Measurements from ENCODE around the gene ZBTB3. TPM values are rescaled to one million over a fixed set of nuclear protein-coding genes. Genes with fewer than 3 reads are reported as not detected.
A peak's percentile ranks its signal among the peaks of the same experiment; 100 is the strongest.

Gene ZBTB3
- total and polyA plus RNA-seq, 2 of the 13 experiments (the other 11 are each of a cell fraction or from before 2014, with no cell fraction given) = 3.4 to 5.2 TPM

DNA sequence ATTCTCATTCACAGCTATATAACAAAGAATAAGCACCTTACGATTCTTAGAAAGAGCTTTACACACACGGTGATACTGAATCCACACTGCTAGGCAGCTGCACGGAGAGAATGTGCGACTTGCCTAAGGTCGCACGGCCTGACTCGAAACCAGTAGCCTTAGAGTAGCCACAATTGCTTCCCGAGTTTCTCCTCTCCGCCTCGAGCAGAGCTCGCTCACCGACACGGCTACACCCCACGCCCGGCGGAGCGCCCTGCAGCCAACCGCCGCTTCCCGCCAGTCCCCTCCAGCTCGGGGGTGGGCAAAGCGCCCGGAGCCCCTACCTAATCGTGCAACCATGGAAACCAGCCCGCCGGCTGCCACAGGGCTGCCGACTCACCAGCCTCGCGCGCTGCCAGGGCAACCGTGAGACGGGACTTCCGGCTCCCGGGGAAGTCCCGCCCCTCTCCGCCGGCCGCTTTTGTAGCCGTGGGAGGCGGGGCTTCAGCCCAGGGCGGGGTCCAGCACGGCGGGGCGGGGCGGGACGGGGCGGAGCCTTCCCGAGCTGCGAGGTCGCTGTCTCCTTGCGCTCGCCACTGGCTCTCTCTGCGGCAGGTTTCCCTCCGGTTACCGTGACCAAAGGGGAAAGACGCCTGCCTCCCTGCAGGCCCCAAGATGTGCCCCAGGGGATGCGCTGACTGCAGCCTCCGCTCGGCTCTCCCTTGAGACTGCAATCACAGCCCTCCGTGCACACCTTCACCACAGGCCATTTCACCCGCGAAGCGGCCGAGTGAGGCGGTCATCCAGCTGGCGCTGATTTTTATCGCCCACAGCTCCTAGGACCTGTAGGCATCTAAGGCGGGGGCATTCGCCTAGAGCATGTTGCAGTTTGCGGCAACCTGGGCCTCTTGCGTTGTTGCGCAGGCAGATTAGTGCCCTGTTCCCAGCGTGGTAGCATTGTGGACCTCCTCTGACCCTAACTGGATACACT lies 47.8 kb downstream of the ZBTB3 start (continued):
- no peak for TF ChIP-seq LCORL (IDR thresholded peaks at IDR 0.05)
- TF ChIP-seq LCORL (CRISPR knock-in tag; IDR thresholded peaks at IDR 0.05) = no peak
- no peak for TF ChIP-seq HOXA3 (CRISPR knock-in tag; IDR thresholded peaks at IDR 0.05)
- peak; percentile 82 for TF ChIP-seq HNF1B (CRISPR knock-in tag; IDR thresholded peaks at IDR 0.05)
- TF ChIP-seq ZNF646 (CRISPR knock-in tag; IDR thresholded peaks at IDR 0.05) = no peak
